IMR-90 (cell line): ENCODE results near the gene SLC4A5.

Experiments used
- BHLHE40 ChIP-seq: fragments of 150-350 bp; IDR thresholded peaks from 2 replicates; pipeline ENCODE4 v1.6.1; 2016; ENCODE audit warnings: mild to moderate bottlenecking, low read depth, low read length
- CEBPB ChIP-seq: IDR thresholded peaks from 2 replicates; pipeline ENCODE4 v1.6.1; 2012; ENCODE audit warnings: low read depth, low read length, improper control_type of control experiment
- CHD1 ChIP-seq: IDR thresholded peaks from 2 replicates; pipeline ENCODE4 v1.6.1; 2012; ENCODE audit warnings: low read depth, low read length, improper control_type of control experiment
- MAZ ChIP-seq: IDR thresholded peaks from 2 replicates; pipeline ENCODE4 v1.6.1; 2012; ENCODE audit warnings: low read depth, mild to moderate bottlenecking, low read length, improper control_type of control experiment, moderate library complexity, borderline replicate concordance
- MXI1 ChIP-seq: IDR thresholded peaks from 2 replicates; pipeline ENCODE4 v1.6.1; 2012; ENCODE audit warnings: low read depth, mild to moderate bottlenecking, low read length, moderate library complexity, borderline replicate concordance
- NFE2L2 ChIP-seq: fragments of 150-350 bp; IDR thresholded peaks from 2 replicates; pipeline ENCODE4 v1.6.1; 2016; ENCODE audit warnings: low read depth, mild to moderate bottlenecking, low read length
- POLR2A ChIP-seq: IDR thresholded peaks from 2 replicates; pipeline ENCODE4 v1.6.1; 2012; ENCODE audit warnings: mild to moderate bottlenecking, low read depth, low read length
- RAD21 ChIP-seq: IDR thresholded peaks from 2 replicates; pipeline ENCODE4 v1.6.1; 2012; ENCODE audit warnings: low read length, improper control_type of control experiment
- RFX5 ChIP-seq: IDR thresholded peaks from 2 replicates; pipeline ENCODE4 v1.8.0; 2012; ENCODE audit warnings: low read depth, mild to moderate bottlenecking, low read length, moderate library complexity
- SMC3 ChIP-seq: fragments of 150-350 bp; IDR thresholded peaks from 2 replicates; pipeline ENCODE4 v1.6.1; 2016; ENCODE audit warnings: low read depth, mild to moderate bottlenecking, antibody characterized with exemption, low read length, moderate library complexity
- TF ChIP-seq, protein P1 (sequence below): conservative IDR thresholded peaks from 2 replicates; pipeline ENCODE4 v1.5.1; 2012; ENCODE audit warnings: mild to moderate bottlenecking, low read depth, low read length, improper control_type of control experiment
- TF ChIP-seq, protein P2 (sequence below): fragments of 150-350 bp; IDR thresholded peaks from 2 replicates; pipeline ENCODE4 v1.6.1; 2017; ENCODE audit warnings: mild to moderate bottlenecking, antibody characterized with exemption, low read length, low read depth
- TF ChIP-seq, protein P3 (sequence below): fragments of 150-350 bp; IDR thresholded peaks from 2 replicates; pipeline ENCODE4 v1.6.1; 2016; ENCODE audit warnings: low read depth, mild to moderate bottlenecking, low read length, moderate library complexity, borderline replicate concordance

DNA sequence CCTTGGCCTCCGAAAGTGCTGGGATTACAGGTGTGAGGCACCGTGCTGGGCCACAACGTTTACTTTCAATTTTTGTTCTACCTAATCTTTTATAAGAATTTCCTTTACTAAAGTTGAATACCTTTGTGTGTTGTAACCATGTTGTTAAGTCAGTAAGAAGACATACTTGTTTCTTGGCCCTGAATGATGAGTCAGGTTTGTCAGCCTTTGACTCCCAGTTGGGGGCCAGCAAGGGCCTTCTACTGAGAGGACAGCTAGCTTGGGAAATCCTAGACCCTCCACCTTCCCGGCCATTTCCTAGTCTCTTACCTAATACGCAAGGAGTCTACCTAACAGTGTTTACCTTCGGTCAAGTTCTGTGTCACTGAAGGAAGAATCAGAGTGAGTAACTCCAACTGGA is 122.1 kb downstream of the SLC4A5 start:
- no peak for TF ChIP-seq POLR2A
- TF ChIP-seq, protein P1, sequence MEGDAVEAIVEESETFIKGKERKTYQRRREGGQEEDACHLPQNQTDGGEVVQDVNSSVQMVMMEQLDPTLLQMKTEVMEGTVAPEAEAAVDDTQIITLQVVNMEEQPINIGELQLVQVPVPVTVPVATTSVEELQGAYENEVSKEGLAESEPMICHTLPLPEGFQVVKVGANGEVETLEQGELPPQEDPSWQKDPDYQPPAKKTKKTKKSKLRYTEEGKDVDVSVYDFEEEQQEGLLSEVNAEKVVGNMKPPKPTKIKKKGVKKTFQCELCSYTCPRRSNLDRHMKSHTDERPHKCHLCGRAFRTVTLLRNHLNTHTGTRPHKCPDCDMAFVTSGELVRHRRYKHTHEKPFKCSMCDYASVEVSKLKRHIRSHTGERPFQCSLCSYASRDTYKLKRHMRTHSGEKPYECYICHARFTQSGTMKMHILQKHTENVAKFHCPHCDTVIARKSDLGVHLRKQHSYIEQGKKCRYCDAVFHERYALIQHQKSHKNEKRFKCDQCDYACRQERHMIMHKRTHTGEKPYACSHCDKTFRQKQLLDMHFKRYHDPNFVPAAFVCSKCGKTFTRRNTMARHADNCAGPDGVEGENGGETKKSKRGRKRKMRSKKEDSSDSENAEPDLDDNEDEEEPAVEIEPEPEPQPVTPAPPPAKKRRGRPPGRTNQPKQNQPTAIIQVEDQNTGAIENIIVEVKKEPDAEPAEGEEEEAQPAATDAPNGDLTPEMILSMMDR = no peak
- no peak for TF ChIP-seq BHLHE40
- no peak for TF ChIP-seq CHD1
- no peak for TF ChIP-seq NFE2L2
- no peak for TF ChIP-seq RFX5
- no peak for TF ChIP-seq MAZ
- TF ChIP-seq, protein P2, sequence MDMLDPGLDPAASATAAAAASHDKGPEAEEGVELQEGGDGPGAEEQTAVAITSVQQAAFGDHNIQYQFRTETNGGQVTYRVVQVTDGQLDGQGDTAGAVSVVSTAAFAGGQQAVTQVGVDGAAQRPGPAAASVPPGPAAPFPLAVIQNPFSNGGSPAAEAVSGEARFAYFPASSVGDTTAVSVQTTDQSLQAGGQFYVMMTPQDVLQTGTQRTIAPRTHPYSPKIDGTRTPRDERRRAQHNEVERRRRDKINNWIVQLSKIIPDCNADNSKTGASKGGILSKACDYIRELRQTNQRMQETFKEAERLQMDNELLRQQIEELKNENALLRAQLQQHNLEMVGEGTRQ = no peak
- no peak for TF ChIP-seq RAD21
- no peak for TF ChIP-seq MXI1
- no peak for TF ChIP-seq CEBPB
- TF ChIP-seq SMC3 = no peak
- TF ChIP-seq, protein P3, sequence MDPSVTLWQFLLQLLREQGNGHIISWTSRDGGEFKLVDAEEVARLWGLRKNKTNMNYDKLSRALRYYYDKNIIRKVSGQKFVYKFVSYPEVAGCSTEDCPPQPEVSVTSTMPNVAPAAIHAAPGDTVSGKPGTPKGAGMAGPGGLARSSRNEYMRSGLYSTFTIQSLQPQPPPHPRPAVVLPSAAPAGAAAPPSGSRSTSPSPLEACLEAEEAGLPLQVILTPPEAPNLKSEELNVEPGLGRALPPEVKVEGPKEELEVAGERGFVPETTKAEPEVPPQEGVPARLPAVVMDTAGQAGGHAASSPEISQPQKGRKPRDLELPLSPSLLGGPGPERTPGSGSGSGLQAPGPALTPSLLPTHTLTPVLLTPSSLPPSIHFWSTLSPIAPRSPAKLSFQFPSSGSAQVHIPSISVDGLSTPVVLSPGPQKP = no peak
